Karpas-422 (cell line): ENCODE data around the gene IFIT1B. TPM values are rescaled to one million over a fixed set of nuclear protein-coding genes. Genes with fewer than 3 reads are reported as not detected.
"Not testable (repeated sequence)": the region's sequence is repeated elsewhere in the genome, so short reads cannot be mapped to it uniquely, and the experiment has no call there.

Experiments
- DNase-seq: peaks from one replicate; pipeline ENCODE4 v3.0.0-alpha.2; 2015
- H2AFZ ChIP-seq: fragments of 200-600 bp; sonication (generic); 2 replicates; pipeline ENCODE4 v1.6.1; 2014; ENCODE audit warnings: antibody characterized with exemption, low read length, mixed read lengths
- H3K27ac ChIP-seq: fragments of 200-600 bp; sonication (generic); 2 replicates; pipeline ENCODE4 v1.5.1; 2014; ENCODE audit warnings: mild to moderate bottlenecking, low read length, moderate library complexity
- H3K27me3 ChIP-seq: fragments of 200-600 bp; sonication (generic); 2 replicates; pipeline ENCODE4 v1.6.1; 2014; ENCODE audit warnings: low read length, mixed read lengths
- H3K36me3 ChIP-seq: fragments of 200-600 bp; sonication (generic); 2 replicates; pipeline ENCODE4 v1.6.1; 2014; ENCODE audit warnings: low read length, mixed read lengths; ENCODE audit not compliant: insufficient read depth
- H3K4me1 ChIP-seq: fragments of 200-600 bp; sonication (generic); 2 replicates; pipeline ENCODE4 v1.6.1; 2014; ENCODE audit warnings: mild to moderate bottlenecking, low read length, mixed read lengths
- H3K4me2 ChIP-seq: fragments of 200-600 bp; sonication (generic); 2 replicates; pipeline ENCODE4 v1.6.1; 2014; ENCODE audit warnings: low read length, low read depth, mild to moderate bottlenecking; ENCODE audit not compliant: poor library complexity, severe bottlenecking
- H3K4me3 ChIP-seq: fragments of 200-600 bp; sonication (generic); 2 replicates; pipeline ENCODE4 v1.5.1; 2014; ENCODE audit warnings: mild to moderate bottlenecking, antibody characterized with exemption, low read length, mixed read lengths
- H3K79me2 ChIP-seq: fragments of 200-600 bp; sonication (generic); 2 replicates; pipeline ENCODE4 v1.6.1; 2014; ENCODE audit warnings: mild to moderate bottlenecking, low read length, mixed read lengths
- H3K9ac ChIP-seq: fragments of 200-600 bp; sonication (generic); 2 replicates; pipeline ENCODE4 v1.6.0; 2014; ENCODE audit warnings: low read length
- H3K9me2 ChIP-seq: fragments of 200-600 bp; sonication (generic), shearing (Covaris generic); replicated peaks from 2 replicates; pipeline ENCODE4 v1.6.0; 2014; ENCODE audit warnings: mild to moderate bottlenecking, low read length, moderate library complexity; ENCODE audit not compliant: insufficient read depth
- H3K9me3 ChIP-seq: fragments of 300-700, 200-600 bp; sonication (generic); 2 replicates; pipeline ENCODE4 v1.6.1; 2014; ENCODE audit warnings: low read length, mixed read lengths
- H4K20me1 ChIP-seq: fragments of 200-600 bp; sonication (generic); 2 replicates; pipeline ENCODE4 v1.6.1; 2014; ENCODE audit warnings: mild to moderate bottlenecking, antibody characterized with exemption, low read length, low read depth; ENCODE audit not compliant: insufficient read depth
- total RNA-seq: library from RNA; depleted of rRNA; stranded (reverse); fragments of >200 nt; shearing (Covaris generic); gene quantifications from 2 replicates; pipeline ENCODE4 v1.2.3, GENCODE V29; 2014; ENCODE audit warnings: low replicate concordance

Gene IFIT1B
- total RNA-seq, 1 experiment from 2014 or later: 0.78 TPM

GRCh38 chr10:89392974-89393373, 15.1 kb downstream of the IFIT1B start:
- no peaks in the 10 kb centered on the region for H3K36me3 ChIP-seq
- H3K9me3 ChIP-seq: no peaks in the 10 kb centered on the region
- H3K4me3 ChIP-seq: peak overlapping the region; percentile 32; the same call in 1 of the 2 replicates
- no peaks in the 10 kb centered on the region for H3K9me2 ChIP-seq
- H3K4me1 ChIP-seq: peaks cover 6% of the 10 kb centered on the region
- H4K20me1 ChIP-seq: no peaks in the 10 kb centered on the region
- H3K4me2 ChIP-seq: peak overlapping the region; percentile 71
- 0 out of 2 replicates have a peak overlapping the region, but pooled peaks have one; percentile 33 for H3K9ac ChIP-seq
- H2AFZ ChIP-seq: peak overlapping the region; percentile 50; the same call in 1 of the 2 replicates
- H3K27me3 ChIP-seq: no peaks in the 10 kb centered on the region
- no peak for DNase-seq
- H3K27ac ChIP-seq: no peak overlapping the region
- H3K79me2 ChIP-seq: no peaks in the 10 kb centered on the region

- H3K36me3 ChIP-seq: no peaks in the 10 kb centered on the region
- H4K20me1 ChIP-seq: no peaks in the 10 kb centered on the region
- no peaks in the 10 kb centered on the region for H3K79me2 ChIP-seq
- H3K9ac ChIP-seq: no peak overlapping the region
- no peak overlapping the region for H2AFZ ChIP-seq
- no peak overlapping the region for H3K4me3 ChIP-seq
- H3K9me2 ChIP-seq: no peaks in the 10 kb centered on the region
- no peak for DNase-seq
- H3K9me3 ChIP-seq: no peaks in the 10 kb centered on the region
- H3K4me1 ChIP-seq: peaks cover 6% of the 10 kb centered on the region
- no peaks in the 10 kb centered on the region for H3K27me3 ChIP-seq
- no peak overlapping the region for H3K4me2 ChIP-seq
- H3K27ac ChIP-seq: no peak overlapping the region
These were observed 16.0 kb downstream of the IFIT1B start for GRCh38 chr10:89393898-89394297.

- Histone ChIP-seq H4K20me1 (no peaks in the 10 kb centered on the region), H3K9ac (no peak overlapping the region), H3K27ac (no peak overlapping the region), H3K4me2 (no peak overlapping the region), H3K36me3 (no peaks in the 10 kb centered on the region), H3K4me3 (no peak overlapping the region), H3K27me3 (no peaks in the 10 kb centered on the region), H3K9me3 (no peaks in the 10 kb centered on the region), H3K4me1 (peaks cover 6% of the 10 kb centered on the region), H2AFZ (no peak overlapping the region), H3K9me2 (no peaks in the 10 kb centered on the region), H3K79me2 (no peaks in the 10 kb centered on the region)
- DNase-seq: no peak
These were observed 17.3 kb downstream of the IFIT1B start for GRCh38 chr10:89395141-89395540.

- Histone ChIP-seq H3K79me2 (no peaks in the 10 kb centered on the region), H3K9me2 (no peaks in the 10 kb centered on the region), H3K9ac (no peak overlapping the region), H3K36me3 (no peaks in the 10 kb centered on the region), H3K4me2 (no peak overlapping the region), H3K9me3 (no peaks in the 10 kb centered on the region), H3K4me3 (no peak overlapping the region), H3K4me1 (no peaks in the 10 kb centered on the region; the same call in 1 of the 2 replicates), H4K20me1 (no peaks in the 10 kb centered on the region), H3K27me3 (no peaks in the 10 kb centered on the region), H2AFZ (no peak overlapping the region), H3K27ac (no peak overlapping the region)
- DNase-seq: no peak
These were observed 20.3 kb downstream of the IFIT1B start for GRCh38 chr10:89398003-89398749.

GRCh38 chr10:89399956-89400355, 22.1 kb downstream of the IFIT1B start:
- Histone ChIP-seq H3K9me3 (no peaks in the 10 kb centered on the region), H3K9me2 (no peaks in the 10 kb centered on the region), H3K27ac (no peak overlapping the region), H3K36me3 (no peaks in the 10 kb centered on the region), H3K27me3 (no peaks in the 10 kb centered on the region), H3K4me2 (no peak overlapping the region), H3K79me2 (no peaks in the 10 kb centered on the region), H3K4me1 (no peaks in the 10 kb centered on the region), H3K9ac (no peak overlapping the region), H2AFZ (no peak overlapping the region), H3K4me3 (no peak overlapping the region), H4K20me1 (no peaks in the 10 kb centered on the region)
- DNase-seq: no peak

- H4K20me1 ChIP-seq: no peaks in the 10 kb centered on the region
- no peaks in the 10 kb centered on the region for H3K79me2 ChIP-seq
These were observed 25.2 kb downstream of the IFIT1B start for GRCh38 chr10:89403043-89403442.

GRCh38 chr10:89404104-89405047, 26.5 kb downstream of the IFIT1B start:
- Histone ChIP-seq H3K4me2 (no peak overlapping the region), H3K4me3 (no peak overlapping the region), H3K27me3 (no peaks in the 10 kb centered on the region), H3K9me3 (no peaks in the 10 kb centered on the region), H3K4me1 (no peaks in the 10 kb centered on the region), H3K9me2 (no peaks in the 10 kb centered on the region), H2AFZ (no peak overlapping the region), H3K9ac (no peak overlapping the region), H3K27ac (no peak overlapping the region), H4K20me1 (no peaks in the 10 kb centered on the region), H3K36me3 (no peaks in the 10 kb centered on the region), H3K79me2 (no peaks in the 10 kb centered on the region)
- DNase-seq: no peak

More at GRCh38 chr10:89403043-89403442, 25.2 kb downstream of the IFIT1B start:
- H3K4me2 ChIP-seq: no peak overlapping the region
- no peaks in the 10 kb centered on the region for H3K36me3 ChIP-seq
- H3K9ac ChIP-seq: no peak overlapping the region
- H3K4me1 ChIP-seq: no peaks in the 10 kb centered on the region
- H3K27me3 ChIP-seq: no peaks in the 10 kb centered on the region
- H3K9me3 ChIP-seq: no peaks in the 10 kb centered on the region
- H3K4me3 ChIP-seq: no peak overlapping the region
- H3K27ac ChIP-seq: no peak overlapping the region
- no peaks in the 10 kb centered on the region for H3K9me2 ChIP-seq
- no peak for DNase-seq
- no peak overlapping the region for H2AFZ ChIP-seq

GRCh38 chr10:89406178-89406577, 28.3 kb downstream of the IFIT1B start:
- H3K9me3 ChIP-seq, H3K4me1 ChIP-seq, H3K27me3 ChIP-seq, H3K36me3 ChIP-seq, H3K9ac ChIP-seq, H4K20me1 ChIP-seq, H2AFZ ChIP-seq, H3K9me2 ChIP-seq, H3K79me2 ChIP-seq, H3K27ac ChIP-seq, H3K4me3 ChIP-seq, H3K4me2 ChIP-seq, DNase-seq: not testable (repeated sequence)
